Embryonic facial prominence (tissue), 1 donor: Measurements from ENCODE around the gene FARS2.

Experiments
- DNase-seq: peaks from one replicate; pipeline ENCODE4 v3.0.0-alpha.2; 2016; ENCODE audit errors: extremely low spot score

The FARS2 gene

GRCh38 chr6:5506149-5506548, 244.8 kb downstream of the FARS2 start:
- DNase-seq: no peak

GRCh38 chr6:5506597-5506996, 245.3 kb downstream of the FARS2 start:
- DNase-seq: no peak

DNA sequence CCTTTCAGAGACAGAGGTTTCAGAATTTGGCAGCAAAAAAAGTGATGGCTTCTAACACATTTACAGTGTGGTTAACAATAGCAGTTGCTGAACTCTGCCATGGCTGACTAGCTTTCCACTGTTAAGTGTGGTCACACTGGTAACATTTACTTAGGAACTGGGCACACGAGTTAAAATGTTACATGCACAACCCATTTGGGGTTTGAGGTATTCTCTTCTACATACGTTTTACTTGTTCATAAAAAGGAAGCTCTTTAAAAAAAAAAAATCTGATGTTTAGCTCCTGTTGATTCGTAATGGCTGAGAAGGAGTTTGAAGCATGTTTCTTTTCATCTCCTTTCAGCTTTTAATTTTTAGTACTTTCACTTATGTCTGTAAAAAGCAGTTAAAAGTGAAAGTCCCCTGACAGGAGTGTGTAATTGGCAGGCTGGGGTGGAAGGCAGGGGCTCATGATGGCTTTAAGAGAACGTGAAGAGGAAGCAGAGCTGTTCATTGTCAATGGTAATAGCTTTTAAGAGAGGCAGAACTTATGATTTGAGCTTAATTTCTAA, 245.9 kb downstream of the FARS2 start:
- DNase-seq: no peak

DNA sequence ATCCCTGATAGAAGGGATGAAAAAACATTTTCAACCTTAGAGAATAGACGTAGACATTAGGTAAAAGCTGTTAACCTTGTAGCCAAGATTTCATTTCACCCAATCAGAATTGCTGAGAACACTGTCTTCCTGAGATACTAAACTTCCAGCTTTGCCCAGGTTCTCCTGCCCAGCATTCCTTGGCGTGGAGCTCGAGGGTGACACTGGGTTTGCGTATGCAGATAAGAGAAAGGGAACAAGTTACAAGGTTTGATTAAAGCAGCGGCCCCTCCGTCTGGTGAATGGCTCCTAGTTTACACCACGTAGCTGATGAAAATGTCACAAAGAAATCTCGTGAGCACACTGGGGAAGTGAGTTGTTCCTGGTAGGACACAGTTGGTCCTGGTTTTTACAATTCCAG, 247.8 kb downstream of the FARS2 start:
- no peak for DNase-seq

DNA sequence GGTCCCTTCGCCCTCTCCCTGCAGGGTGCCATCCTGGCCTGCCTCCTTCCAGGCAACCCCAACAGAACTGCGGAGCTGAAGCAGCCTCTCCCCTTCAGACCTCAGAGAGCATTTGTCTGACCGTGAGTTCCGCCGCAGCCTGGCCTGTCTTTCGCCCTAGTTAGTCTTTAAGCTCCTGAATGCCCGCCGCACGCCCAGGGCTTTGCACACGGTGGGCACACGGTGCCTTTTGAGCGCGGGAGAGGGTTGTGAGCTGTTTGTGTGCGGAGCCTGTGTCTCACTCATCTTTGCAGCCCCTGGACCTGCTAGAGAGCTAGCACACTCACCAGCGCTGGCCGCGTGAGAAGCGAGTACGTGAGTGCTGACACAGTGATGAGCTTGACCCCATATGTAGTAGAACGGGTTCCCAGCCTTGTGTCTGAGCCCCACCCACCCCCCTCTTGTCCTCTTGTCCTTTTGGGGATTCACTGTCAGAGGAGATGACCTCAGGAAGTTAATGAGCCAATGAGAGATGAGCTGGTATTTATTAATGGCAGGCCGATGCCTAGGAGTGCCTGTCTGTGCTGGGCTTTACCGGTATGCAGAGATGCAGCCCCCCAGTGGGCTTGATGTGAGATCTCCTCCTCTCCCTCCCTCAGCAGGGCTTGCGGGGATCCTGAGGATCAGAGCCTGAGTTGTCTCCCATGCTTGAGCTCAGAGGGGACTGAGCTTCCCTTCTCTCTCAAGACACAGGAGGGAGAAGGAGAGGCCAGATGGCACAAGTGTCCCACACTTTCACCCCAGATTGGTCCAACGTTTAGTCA, 249.2 kb downstream of the FARS2 start:
- DNase-seq: no peak

GRCh38 chr6:5511954-5512353, 250.6 kb downstream of the FARS2 start:
- no peak for DNase-seq

- DNase-seq: no peak
Observed at GRCh38 chr6:5512422-5512821, 251.1 kb downstream of the FARS2 start.

GRCh38 chr6:5513408-5513807, 252.1 kb downstream of the FARS2 start:
- DNase-seq: no peak

DNA sequence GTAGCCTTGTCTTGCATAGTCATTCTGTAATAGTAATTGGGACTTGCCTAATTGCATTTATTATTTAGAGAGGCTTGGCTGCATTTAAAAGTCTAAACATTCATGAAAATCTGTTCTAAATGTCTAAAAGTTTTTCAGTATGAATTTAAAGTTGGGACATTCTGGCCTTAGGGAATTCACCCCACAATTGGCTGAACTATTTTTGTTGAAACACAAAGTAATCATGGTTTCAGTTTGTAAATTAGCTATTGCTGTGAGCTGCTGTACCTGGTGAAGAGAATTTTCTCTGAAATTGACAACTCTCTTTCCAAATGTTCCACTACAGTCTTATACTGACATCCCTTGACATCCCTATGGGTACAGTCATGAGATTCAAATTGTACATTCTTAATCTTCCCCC, 253.0 kb downstream of the FARS2 start:
- no peak for DNase-seq

DNA sequence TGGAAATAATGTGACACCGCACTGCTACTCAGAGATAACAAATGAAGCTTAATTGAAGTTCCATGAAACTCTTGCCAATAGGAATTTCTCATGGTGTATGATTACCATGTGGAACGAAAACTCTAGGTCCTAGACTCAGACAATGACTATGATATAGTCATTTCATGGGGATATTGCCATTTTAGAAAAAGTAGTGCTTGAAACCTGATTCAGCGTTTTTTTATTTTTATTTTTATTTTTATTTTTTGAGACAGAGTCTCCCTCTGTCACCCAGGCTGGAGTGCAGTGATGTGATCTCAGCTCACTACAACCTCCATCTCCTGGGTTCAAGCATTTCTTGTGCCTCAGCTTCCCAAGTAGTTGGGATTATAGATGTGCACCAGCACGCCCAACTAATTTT, 253.9 kb downstream of the FARS2 start:
- DNase-seq: no peak

DNA sequence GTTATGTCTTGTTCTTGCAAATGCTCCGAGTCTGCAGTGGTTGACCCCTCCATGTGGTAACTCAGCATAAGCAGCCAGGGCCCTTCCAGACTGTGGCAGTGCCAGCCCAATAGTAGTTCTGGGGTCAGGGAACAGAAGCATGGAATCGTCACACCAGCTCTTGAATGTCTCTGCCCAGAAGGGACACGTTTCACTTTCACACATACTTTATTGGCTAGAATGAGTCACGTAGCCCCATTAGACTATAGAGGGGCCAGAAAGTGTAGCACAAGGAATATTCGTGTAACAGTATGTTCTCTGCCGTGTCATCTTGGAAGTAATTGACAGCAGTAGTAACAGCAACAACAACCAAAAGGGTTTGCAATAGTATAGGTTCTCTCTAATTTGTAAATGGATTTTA, 254.7 kb downstream of the FARS2 start:
- DNase-seq: no peak

- DNase-seq: no peak
Observed at GRCh38 chr6:5517796-5518195, 256.5 kb downstream of the FARS2 start.

GRCh38 chr6:5518936-5519491, 257.7 kb downstream of the FARS2 start:
- no peak for DNase-seq

GRCh38 chr6:5520796-5521195, 259.5 kb downstream of the FARS2 start:
- DNase-seq: no peak

DNA sequence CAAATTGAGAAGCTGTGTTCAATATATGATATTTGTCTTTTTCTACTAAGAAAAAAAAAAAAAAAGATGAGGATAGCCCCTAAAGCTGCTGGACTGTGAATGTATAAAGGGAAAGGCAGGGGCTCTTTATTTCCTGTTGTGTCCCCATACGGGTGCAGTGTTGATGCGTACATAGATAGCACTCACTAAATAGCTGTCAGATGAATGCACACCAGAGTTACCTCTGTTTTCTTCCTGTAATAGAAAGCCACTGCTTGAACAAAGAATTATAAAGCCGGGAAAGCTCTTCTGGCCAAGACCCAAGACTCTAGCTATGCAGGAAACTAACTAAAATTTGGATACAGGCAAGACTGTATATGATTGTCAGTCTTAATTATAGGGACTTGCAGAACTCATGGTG, 260.0 kb downstream of the FARS2 start:
- no peak for DNase-seq

DNA sequence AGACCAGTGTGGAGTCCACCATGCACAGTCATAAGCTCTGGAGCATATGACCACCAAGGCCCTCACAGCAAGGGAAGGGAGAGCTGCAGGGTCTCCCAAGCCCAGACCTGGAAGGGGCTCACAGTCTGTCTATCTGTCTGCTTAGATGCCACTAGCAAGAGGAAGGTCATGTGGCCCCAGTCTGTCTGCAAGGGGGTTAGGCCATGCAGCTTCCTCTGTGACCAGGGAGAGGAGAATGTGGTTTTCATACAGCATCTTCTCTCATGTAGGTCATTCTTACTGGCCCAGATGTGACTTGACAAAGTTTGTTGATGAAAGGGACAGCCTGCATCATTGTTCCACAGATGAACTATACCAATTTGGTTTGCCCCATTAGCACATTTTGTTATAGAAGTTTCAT, 260.8 kb downstream of the FARS2 start:
- no peak for DNase-seq

GRCh38 chr6:5524110-5524509, 262.8 kb downstream of the FARS2 start:
- DNase-seq: no peak

DNA sequence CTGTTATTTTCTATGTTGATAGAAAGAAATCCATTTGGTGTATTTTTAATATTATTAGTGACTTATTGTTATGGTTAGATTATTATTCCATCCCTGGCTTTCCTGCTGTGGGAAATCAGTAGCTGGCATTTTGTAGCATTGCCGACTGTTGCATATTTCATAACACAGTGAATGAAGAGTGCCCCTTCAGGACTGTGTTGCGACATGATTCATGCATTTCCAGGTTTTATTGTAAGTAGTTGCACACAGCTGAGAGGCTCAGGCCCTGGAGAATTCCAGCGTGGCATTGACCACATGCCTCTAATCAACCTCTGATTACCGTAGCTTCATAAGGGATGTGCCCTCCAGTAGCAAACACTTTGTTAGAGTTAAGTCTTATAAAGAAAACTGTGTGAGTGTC, 263.9 kb downstream of the FARS2 start:
- no peak for DNase-seq

DNA sequence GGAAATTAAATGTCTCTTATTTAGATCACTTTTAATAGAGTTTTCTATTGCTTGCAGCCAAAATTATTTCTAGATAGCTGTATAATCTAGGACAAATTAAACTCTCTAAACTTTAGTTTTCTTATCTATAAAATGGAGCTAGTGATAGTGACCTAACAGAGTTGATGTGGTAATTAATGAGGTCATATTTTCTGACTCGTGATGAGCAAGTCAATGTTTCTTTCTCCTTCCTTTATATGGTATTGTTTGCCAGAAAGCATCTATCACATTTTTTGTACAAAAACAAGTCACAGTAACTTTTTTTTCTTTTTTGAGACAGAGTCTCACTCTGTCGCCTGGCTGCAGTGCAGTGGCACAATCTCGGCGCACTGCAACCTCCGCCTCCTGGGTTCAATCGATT, 267.7 kb downstream of the FARS2 start:
- no peak for DNase-seq

- DNase-seq: no peak
Observed at GRCh38 chr6:5529733-5530132, 268.4 kb downstream of the FARS2 start.

DNA sequence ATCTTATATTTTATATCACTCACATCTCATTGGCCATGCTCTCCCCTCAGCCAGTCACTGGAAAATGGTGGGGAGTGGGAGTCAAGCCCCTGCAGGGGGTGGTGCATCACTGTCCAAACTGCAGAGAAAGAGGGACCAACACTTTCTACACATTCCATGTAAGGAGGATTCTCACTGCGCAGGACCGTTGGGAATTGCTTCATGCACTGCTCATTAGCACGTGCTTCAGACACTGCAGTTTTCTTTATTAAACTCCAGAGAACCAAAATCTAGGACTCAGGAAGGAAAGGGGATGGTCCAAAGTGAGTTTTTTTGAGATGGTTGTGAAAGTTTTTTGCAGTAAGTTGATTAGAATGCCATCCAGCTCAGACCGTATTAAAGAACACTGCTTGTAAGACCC, 269.8 kb downstream of the FARS2 start:
- no peak for DNase-seq

DNA sequence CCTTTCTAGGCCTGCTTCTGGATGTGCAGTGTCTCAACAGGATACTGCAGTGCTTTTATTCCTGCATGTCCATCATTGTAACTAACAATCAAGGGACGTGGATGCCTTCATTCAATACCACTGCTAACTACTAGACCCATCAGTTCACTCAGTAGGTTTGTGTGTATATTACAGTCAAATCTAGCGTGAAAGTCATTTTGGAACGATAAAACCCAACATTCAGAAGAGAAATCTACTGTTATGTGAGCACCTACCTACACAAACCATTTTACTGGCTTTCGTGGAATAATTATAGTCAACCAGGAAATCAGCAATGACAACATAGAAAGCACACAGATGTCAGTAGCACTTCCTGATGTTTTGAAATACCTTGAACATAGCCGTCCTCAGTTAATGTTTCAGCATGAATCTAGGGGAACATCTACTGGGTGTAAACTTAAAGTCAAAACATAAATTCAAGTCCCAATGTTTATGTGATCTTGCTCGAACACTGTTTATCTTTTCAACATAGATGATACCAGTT, 270.6 kb downstream of the FARS2 start:
- DNase-seq: no peak

GRCh38 chr6:5532941-5533340, 271.6 kb downstream of the FARS2 start:
- DNase-seq: no peak
